Measurements from ENCODE around the gene NR1H3.

DNA sequence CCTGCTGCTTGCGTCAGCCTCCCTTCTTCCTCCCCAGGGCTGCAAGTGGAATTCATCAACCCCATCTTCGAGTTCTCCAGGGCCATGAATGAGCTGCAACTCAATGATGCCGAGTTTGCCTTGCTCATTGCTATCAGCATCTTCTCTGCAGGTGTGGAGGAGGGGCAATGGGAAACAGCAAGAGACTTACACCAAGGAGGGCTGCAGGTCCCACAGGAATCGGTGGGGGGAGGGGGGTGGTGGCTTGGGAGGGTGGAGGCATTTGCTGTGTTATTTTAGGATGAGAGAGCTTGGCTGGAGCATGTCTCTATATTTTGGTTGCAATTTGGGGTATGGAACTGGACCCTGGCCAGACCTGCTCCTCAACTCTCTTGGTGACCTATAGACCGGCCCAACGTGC lies 10.1 kb downstream of the NR1H3 start:
- TF ChIP-seq, protein P1, sequence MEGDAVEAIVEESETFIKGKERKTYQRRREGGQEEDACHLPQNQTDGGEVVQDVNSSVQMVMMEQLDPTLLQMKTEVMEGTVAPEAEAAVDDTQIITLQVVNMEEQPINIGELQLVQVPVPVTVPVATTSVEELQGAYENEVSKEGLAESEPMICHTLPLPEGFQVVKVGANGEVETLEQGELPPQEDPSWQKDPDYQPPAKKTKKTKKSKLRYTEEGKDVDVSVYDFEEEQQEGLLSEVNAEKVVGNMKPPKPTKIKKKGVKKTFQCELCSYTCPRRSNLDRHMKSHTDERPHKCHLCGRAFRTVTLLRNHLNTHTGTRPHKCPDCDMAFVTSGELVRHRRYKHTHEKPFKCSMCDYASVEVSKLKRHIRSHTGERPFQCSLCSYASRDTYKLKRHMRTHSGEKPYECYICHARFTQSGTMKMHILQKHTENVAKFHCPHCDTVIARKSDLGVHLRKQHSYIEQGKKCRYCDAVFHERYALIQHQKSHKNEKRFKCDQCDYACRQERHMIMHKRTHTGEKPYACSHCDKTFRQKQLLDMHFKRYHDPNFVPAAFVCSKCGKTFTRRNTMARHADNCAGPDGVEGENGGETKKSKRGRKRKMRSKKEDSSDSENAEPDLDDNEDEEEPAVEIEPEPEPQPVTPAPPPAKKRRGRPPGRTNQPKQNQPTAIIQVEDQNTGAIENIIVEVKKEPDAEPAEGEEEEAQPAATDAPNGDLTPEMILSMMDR (conservative IDR thresholded peaks at IDR 0.05; ENCODE audit: low read length) = no peak
- no peak for TF ChIP-seq EZH2phosphoT487 (IDR thresholded peaks at IDR 0.05; ENCODE audit: borderline replicate concordance, low read depth, low read length)

Measured in OCI-LY7 (cell line).